Lower leg skin (tissue), 4 donors: ENCODE measurements around the gene FMNL3. TPM values are rescaled to one million over a fixed set of nuclear protein-coding genes. Genes with fewer than 3 reads are reported as not detected.

ENCODE experiments used
- DNase-seq, 2 donors: peaks; one replicate each; pipeline ENCODE4 v3.0.0-alpha.2; 2019; ENCODE audit warnings: low spot score in 2 of 2
- H3K4me3 ChIP-seq: fragments of 200-600 bp; sonication (generic); 2 replicates; pipeline ENCODE4 v1.5.1; 2017; ENCODE audit warnings: mild to moderate bottlenecking, low read depth; ENCODE audit not compliant: poor library complexity, severe bottlenecking
- POLR2A ChIP-seq, 2 donors: fragments of 450-650 bp; IDR thresholded peaks; one replicate each; pipeline ENCODE4 v1.6.1; 2016 to 2017; ENCODE audit warnings: antibody characterized with exemption in 2 of 2, mild to moderate bottlenecking in 1 of 2, moderate library complexity in 1 of 2
- WGBS, 2 donors: methylation state at CpG; one replicate each; pipeline ENCODE4 v1.1.5; 2018; 5-methylcytosine and 5-hydroxymethylcytosine counted together
- intact Hi-C: fragments of 100-400 bp; cut with DNase I; formaldehyde crosslinking; loops from one replicate; pipeline ENCODE4 v1.15.0; 2023; ENCODE audit warnings: low total_unique reads
- total RNA-seq, 4 donors: library from RNA; depleted of rRNA; stranded (reverse); fragments of >200 nt; gene quantifications; one replicate each; pipeline ENCODE4 v1.1.0, GENCODE V29; 2016
- TF ChIP-seq, protein P1 (sequence below), 3 donors: fragments of 450-650 bp; IDR thresholded peaks; one replicate each; pipeline ENCODE4 v1.5.1; 2016; ENCODE audit warnings: antibody characterized with exemption in 3 of 3, mild to moderate bottlenecking in 3 of 3, moderate library complexity in 2 of 3

Gene FMNL3
- total RNA-seq, 4 donors from 2014 or later = 4.3 to 12.5 (median 6.9) TPM

GRCh38 chr12:49693931-49694444 lies 13.2 kb downstream of the FMNL3 start:
- DNase-seq = peak in 1 of 2 donors; percentile 25
- 83 to 86% methylated on average over 8 of the region's 8 CpGs for WGBS, 2 donors
- H3K4me3 ChIP-seq = no peak overlapping the region
- TF ChIP-seq, protein P1, sequence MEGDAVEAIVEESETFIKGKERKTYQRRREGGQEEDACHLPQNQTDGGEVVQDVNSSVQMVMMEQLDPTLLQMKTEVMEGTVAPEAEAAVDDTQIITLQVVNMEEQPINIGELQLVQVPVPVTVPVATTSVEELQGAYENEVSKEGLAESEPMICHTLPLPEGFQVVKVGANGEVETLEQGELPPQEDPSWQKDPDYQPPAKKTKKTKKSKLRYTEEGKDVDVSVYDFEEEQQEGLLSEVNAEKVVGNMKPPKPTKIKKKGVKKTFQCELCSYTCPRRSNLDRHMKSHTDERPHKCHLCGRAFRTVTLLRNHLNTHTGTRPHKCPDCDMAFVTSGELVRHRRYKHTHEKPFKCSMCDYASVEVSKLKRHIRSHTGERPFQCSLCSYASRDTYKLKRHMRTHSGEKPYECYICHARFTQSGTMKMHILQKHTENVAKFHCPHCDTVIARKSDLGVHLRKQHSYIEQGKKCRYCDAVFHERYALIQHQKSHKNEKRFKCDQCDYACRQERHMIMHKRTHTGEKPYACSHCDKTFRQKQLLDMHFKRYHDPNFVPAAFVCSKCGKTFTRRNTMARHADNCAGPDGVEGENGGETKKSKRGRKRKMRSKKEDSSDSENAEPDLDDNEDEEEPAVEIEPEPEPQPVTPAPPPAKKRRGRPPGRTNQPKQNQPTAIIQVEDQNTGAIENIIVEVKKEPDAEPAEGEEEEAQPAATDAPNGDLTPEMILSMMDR (IDR thresholded peaks at IDR 0.05) = no peak
- no peak for TF ChIP-seq POLR2A (IDR thresholded peaks at IDR 0.05)
- intact Hi-C loops = no loop called here

- H3K4me3 ChIP-seq = no peak overlapping the region
- DNase-seq = no peak
- no peak for TF ChIP-seq POLR2A (IDR thresholded peaks at IDR 0.05)
- TF ChIP-seq, protein P1 (IDR thresholded peaks at IDR 0.05) = no peak
- intact Hi-C loops = no loop called here
- WGBS, 2 donors = 81 to 88% methylated on average over 3 of the region's 3 CpGs
Measured at GRCh38 chr12:49692851-49693250, 14.4 kb downstream of the FMNL3 start.

GRCh38 chr12:49689785-49690184 lies 17.4 kb downstream of the FMNL3 start:
- no peak for DNase-seq
- TF ChIP-seq, protein P1 (IDR thresholded peaks at IDR 0.05) = no peak
- no peak overlapping the region for H3K4me3 ChIP-seq
- intact Hi-C loops = no loop called here

DNA sequence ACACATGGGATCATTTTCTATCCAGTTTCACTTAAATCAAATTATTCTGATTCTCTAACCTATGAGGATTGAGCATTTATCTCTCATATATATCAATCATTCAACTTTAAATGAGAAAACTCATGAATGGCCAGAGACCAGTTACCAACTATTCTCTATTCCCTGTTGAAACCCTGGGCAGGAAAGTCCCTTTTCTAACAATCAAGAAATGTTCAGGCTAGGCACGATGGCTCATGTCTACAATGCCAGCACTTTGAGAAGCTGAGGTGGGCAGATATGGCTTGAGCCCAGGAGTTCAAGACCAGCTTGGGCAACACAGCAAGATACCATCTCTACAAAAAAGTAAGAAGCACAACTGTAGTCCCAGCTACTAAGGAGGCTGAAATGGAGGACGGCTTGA lies 18.0 kb downstream of the FMNL3 start:
- DNase-seq = no peak
- 63 to 74% methylated on average over 2 of the region's 2 CpGs for WGBS, 2 donors
- no peak overlapping the region for H3K4me3 ChIP-seq
- intact Hi-C loops = no loop called here
- TF ChIP-seq POLR2A (IDR thresholded peaks at IDR 0.05) = no peak
- TF ChIP-seq, protein P1 (IDR thresholded peaks at IDR 0.05) = no peak

DNA sequence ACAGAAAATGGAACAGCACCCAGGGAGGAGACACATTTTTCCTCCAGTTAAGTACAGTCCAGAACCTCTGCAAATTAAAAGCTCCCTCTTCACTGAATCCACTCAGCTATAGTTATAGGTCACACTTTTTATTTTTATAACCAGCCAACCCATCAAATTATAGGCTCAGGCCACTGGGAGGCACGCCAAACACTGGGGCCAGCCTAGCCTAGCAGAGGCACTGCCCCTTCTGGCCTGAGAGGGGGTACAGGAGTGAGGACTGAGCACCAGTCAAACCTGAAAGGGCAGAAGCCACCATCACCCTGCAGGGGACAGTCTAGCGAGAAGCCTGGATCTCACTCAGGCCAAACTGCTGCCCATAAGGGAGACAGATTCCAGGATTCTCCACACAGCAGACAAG lies 19.3 kb downstream of the FMNL3 start:
- WGBS, 2 donors = 94 to 100% methylated on average over 1 to 2 of the region's 2 CpGs
- no peak for DNase-seq
- intact Hi-C loops = no loop called here
- H3K4me3 ChIP-seq = no peak overlapping the region
- no peak for TF ChIP-seq POLR2A (IDR thresholded peaks at IDR 0.05)
- TF ChIP-seq, protein P1 (IDR thresholded peaks at IDR 0.05) = no peak

DNA sequence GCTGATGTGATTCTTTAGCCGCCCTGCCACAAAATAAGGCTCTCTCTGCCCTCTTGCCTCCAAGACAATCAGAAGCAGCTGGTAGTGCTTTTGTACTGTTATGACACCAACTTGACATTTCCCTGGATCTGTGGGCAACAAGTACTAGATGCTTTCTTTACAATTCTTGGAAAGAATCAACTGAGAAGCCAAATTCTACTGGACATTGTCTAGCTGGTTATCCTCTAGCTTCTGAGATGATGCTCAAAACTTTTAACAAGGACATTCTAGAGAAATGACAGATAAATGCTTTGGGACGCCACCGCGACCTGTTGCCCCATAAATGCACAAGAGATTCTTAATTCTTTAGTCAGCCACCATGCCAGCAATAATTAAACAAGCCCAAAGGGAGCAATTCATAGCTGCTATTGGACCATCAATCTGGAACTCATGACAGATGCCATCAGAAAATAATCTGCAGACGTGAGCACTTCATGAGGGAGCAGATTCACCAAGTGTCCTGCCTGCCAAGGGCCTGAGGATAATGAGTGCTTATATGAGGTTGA lies 22.8 kb downstream of the FMNL3 start:
- H3K4me3 ChIP-seq = no peak overlapping the region
- TF ChIP-seq, protein P1 (IDR thresholded peaks at IDR 0.05) = no peak
- TF ChIP-seq POLR2A (IDR thresholded peaks at IDR 0.05) = no peak
- intact Hi-C loops = no loop called here
- no peak for DNase-seq
- 83 to 90% methylated on average over 5 of the region's 5 CpGs for WGBS, 2 donors
